Measurements from ENCODE around the gene CTNNA2.

CTNNA2 gene

DNA sequence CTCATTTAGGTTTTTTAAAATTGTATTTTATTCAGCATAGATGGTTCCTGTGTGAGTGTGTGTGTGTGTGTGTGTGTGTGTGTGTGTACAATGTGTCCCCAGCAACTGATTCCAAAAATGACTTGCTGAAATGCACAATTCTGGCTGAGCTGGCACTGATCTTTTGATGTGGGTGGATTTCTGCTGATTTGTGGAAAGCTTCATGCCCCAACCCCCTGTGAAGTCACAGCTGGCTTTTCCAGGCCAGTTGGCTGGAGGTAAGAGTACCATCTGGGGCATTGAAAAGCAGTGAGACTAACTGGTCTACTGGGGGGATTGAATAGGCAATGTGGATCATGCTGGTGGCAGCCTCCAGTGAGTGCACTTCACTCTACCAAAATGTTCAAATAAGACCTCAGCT lies 604.5 kb downstream of the CTNNA2 start:
- no peak for TF ChIP-seq EZH2phosphoT487 (IDR thresholded peaks at IDR 0.05; ENCODE audit: low read depth)
- TF ChIP-seq, protein P1, sequence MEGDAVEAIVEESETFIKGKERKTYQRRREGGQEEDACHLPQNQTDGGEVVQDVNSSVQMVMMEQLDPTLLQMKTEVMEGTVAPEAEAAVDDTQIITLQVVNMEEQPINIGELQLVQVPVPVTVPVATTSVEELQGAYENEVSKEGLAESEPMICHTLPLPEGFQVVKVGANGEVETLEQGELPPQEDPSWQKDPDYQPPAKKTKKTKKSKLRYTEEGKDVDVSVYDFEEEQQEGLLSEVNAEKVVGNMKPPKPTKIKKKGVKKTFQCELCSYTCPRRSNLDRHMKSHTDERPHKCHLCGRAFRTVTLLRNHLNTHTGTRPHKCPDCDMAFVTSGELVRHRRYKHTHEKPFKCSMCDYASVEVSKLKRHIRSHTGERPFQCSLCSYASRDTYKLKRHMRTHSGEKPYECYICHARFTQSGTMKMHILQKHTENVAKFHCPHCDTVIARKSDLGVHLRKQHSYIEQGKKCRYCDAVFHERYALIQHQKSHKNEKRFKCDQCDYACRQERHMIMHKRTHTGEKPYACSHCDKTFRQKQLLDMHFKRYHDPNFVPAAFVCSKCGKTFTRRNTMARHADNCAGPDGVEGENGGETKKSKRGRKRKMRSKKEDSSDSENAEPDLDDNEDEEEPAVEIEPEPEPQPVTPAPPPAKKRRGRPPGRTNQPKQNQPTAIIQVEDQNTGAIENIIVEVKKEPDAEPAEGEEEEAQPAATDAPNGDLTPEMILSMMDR (IDR thresholded peaks at IDR 0.05; ENCODE audit: low read depth, low read length) = no peak
- H3K27me3 ChIP-seq (ENCODE audit: low read depth, low read length) = no peaks in the 10 kb centered on the region
- H3K36me3 ChIP-seq (replicated peaks; ENCODE audit: low read depth, low read length) = no peaks in the 10 kb centered on the region
- no peaks in the 10 kb centered on the region for H4K20me1 ChIP-seq (ENCODE audit: insufficient read depth, low read length)
- no peak overlapping the region for H2AFZ ChIP-seq (ENCODE audit: low read depth, low read length)
- H3K4me1 ChIP-seq (ENCODE audit: low read length) = no peaks in the 10 kb centered on the region
- H3K9me3 ChIP-seq (ENCODE audit: insufficient read depth, low read length) = no peaks in the 10 kb centered on the region
- no peak overlapping the region for H3K27ac ChIP-seq (ENCODE audit: low read length)
- H3K9ac ChIP-seq (ENCODE audit: low read length) = no peak overlapping the region
- no peak overlapping the region for H3K4me2 ChIP-seq (ENCODE audit: low read length)
- H3K79me2 ChIP-seq (ENCODE audit: low read length) = no peaks in the 10 kb centered on the region
- no peak overlapping the region for H3K4me3 ChIP-seq (ENCODE audit: low read length)

DNA sequence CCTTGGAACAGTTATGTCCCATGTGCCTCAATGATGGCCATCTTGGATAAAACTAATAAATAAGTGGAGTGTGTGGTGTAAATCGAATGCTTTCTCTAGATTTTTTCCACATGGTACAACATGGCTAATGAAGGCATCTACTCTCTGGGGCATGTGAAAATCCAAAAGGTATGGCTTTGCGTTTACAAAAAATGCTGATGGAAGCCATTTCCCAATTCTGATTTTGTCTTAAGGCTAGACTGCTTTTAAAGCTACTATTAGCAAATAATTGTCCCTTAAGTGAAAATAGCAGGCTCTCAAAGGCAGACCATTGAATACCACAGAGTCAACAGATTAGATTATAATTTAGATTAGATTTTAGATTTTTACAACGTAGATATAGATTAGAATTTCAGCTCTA lies 608.0 kb downstream of the CTNNA2 start:
- Histone ChIP-seq H3K4me3 (ENCODE audit: low read length) (no peak overlapping the region), H3K4me1 (ENCODE audit: low read length) (no peaks in the 10 kb centered on the region), H3K4me2 (ENCODE audit: low read length) (no peak overlapping the region), H2AFZ (ENCODE audit: low read depth, low read length) (no peak overlapping the region), H3K9me3 (ENCODE audit: insufficient read depth, low read length) (no peaks in the 10 kb centered on the region), H3K79me2 (ENCODE audit: low read length) (no peaks in the 10 kb centered on the region), H4K20me1 (ENCODE audit: insufficient read depth, low read length) (no peaks in the 10 kb centered on the region), H3K27ac (ENCODE audit: low read length) (no peak overlapping the region), H3K9ac (ENCODE audit: low read length) (no peak overlapping the region), H3K36me3 (replicated peaks; ENCODE audit: low read depth, low read length) (no peaks in the 10 kb centered on the region), H3K27me3 (ENCODE audit: low read depth, low read length) (no peaks in the 10 kb centered on the region)
- TF ChIP-seq EZH2phosphoT487 (IDR thresholded peaks at IDR 0.05; ENCODE audit: low read depth) = no peak
- TF ChIP-seq, protein P1 (IDR thresholded peaks at IDR 0.05; ENCODE audit: low read depth, low read length) = no peak

DNA sequence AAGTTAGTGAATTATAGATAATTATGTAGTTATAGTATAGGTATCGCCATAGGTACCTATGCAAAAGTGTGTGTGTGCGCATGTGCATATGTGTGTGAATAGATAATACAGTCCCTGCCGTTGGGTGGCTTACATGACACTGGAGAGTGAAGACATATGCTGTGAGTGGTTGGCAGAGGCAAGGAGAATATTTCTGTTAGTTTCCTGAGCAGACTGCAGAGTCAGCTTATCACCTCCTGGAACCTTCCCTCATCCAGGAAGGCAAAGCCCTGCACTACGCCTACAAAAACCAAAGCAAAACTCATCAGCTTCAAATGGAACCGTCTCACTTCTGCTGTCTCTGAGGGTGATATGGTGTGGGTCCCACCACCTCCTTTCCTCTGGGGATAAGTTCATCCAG lies 609.8 kb downstream of the CTNNA2 start:
- no peaks in the 10 kb centered on the region for H4K20me1 ChIP-seq (ENCODE audit: insufficient read depth, low read length)
- no peak overlapping the region for H3K9ac ChIP-seq (ENCODE audit: low read length)
- H3K36me3 ChIP-seq (replicated peaks; ENCODE audit: low read depth, low read length) = no peaks in the 10 kb centered on the region
- no peak overlapping the region for H3K4me3 ChIP-seq (ENCODE audit: low read length)
- no peaks in the 10 kb centered on the region for H3K79me2 ChIP-seq (ENCODE audit: low read length)
- no peaks in the 10 kb centered on the region for H3K9me3 ChIP-seq (ENCODE audit: insufficient read depth, low read length)
- H3K4me2 ChIP-seq (ENCODE audit: low read length) = no peak overlapping the region
- H3K27ac ChIP-seq (ENCODE audit: low read length) = no peak overlapping the region
- no peak overlapping the region for H2AFZ ChIP-seq (ENCODE audit: low read depth, low read length)
- H3K27me3 ChIP-seq (ENCODE audit: low read depth, low read length) = no peaks in the 10 kb centered on the region
- no peaks in the 10 kb centered on the region for H3K4me1 ChIP-seq (ENCODE audit: low read length)
- TF ChIP-seq EZH2phosphoT487 (IDR thresholded peaks at IDR 0.05; ENCODE audit: low read depth) = no peak
- TF ChIP-seq, protein P1 (IDR thresholded peaks at IDR 0.05; ENCODE audit: low read depth, low read length) = no peak

DNA sequence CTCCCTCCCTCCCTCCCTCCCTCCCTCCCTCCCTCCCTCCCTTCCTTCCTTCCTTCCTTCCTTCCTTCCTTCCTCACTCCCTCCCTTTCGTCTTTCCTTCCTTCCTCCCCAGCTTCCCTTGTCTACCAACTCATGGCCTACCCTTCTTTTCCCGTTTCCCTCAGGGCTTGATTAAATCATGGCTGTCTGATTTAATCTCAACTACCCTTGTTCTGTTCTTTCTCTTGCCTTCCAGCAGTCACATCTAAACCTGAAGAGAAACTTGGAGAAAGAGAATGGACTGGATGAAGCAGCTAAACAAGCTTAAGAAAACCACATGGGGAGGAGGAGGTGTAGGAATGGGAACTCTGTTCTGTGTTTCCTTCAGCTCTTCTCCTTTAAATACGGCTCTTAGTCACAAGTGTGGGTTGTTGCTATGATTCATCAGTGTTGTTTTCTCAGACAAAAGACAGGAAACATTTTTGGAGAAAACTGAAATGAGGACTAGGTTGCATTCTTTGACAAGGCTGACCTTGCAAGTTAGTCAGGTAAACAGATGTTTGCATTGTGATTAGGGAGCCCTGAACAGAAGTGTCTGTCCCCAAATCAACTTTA lies 613.8 kb downstream of the CTNNA2 start:
- H3K9me3 ChIP-seq (ENCODE audit: insufficient read depth, low read length) = no peaks in the 10 kb centered on the region
- no peaks in the 10 kb centered on the region for H4K20me1 ChIP-seq (ENCODE audit: insufficient read depth, low read length)
- H3K36me3 ChIP-seq (replicated peaks; ENCODE audit: low read depth, low read length) = no peaks in the 10 kb centered on the region
- TF ChIP-seq, protein P1 (IDR thresholded peaks at IDR 0.05; ENCODE audit: low read depth, low read length) = no peak
- no peak for TF ChIP-seq EZH2phosphoT487 (IDR thresholded peaks at IDR 0.05; ENCODE audit: low read depth)
- no peaks in the 10 kb centered on the region for H3K27me3 ChIP-seq (ENCODE audit: low read depth, low read length)
- H3K27ac ChIP-seq (ENCODE audit: low read length) = no peak overlapping the region
- no peak overlapping the region for H2AFZ ChIP-seq (ENCODE audit: low read depth, low read length)
- no peaks in the 10 kb centered on the region for H3K79me2 ChIP-seq (ENCODE audit: low read length)
- no peaks in the 10 kb centered on the region for H3K4me1 ChIP-seq (ENCODE audit: low read length)
- no peak overlapping the region for H3K9ac ChIP-seq (ENCODE audit: low read length)
- H3K4me3 ChIP-seq (ENCODE audit: low read length) = no peak overlapping the region
- no peak overlapping the region for H3K4me2 ChIP-seq (ENCODE audit: low read length)

Measured in OCI-LY3 (cell line).